Measurements from ENCODE around the gene OR2B2. TPM values are rescaled to one million over a fixed set of nuclear protein-coding genes. Genes with fewer than 3 reads are reported as not detected.
"Not testable (repeated sequence)": the region's sequence is repeated elsewhere in the genome, so short reads cannot be mapped to it uniquely, and the experiment has no call there.

Gene OR2B2
- total RNA-seq, 2 donors from 2014 or later, result not detected

- Histone ChIP-seq H3K27me3 (no peaks in the 10 kb centered on the region), H3K27ac (no peak overlapping the region), H3K36me3 (replicated peaks in 1 of 2; ENCODE audit: insufficient read depth in 1 of 2, low read depth in 2 of 2) (no peaks in the 10 kb centered on the region), H3K9me3 (no peaks in the 10 kb centered on the region), H3K4me3 (no peak overlapping the region), H3K4me1 (no peaks in the 10 kb centered on the region)
- intact Hi-C loops (cut with DNase I), result no loop called here
- WGBS, 2 donors, result 42 to 62% methylated on average over 1 of the region's 1 CpG
- TF ChIP-seq POLR2A (IDR thresholded peaks at IDR 0.05), result no peak
- TF ChIP-seq CTCF (IDR thresholded peaks at IDR 0.05), result no peak
- no peak for DNase-seq
- ATAC-seq, result no peak
Observed at GRCh38 chr6:27940766-27941165, 28.6 kb upstream of the OR2B2 start.

- intact Hi-C loops (cut with DNase I), result no loop called here
- H3K4me1 ChIP-seq, result no peaks in the 10 kb centered on the region
- ATAC-seq (no peak), DNase-seq (no peak)
- H3K9me3 ChIP-seq, result peaks cover 0 to 7% (median 0%) of the 10 kb centered on the region in 3 donors
- no peak for TF ChIP-seq CTCF (IDR thresholded peaks at IDR 0.05)
- TF ChIP-seq POLR2A (IDR thresholded peaks at IDR 0.05), result no peak
- H3K27me3 ChIP-seq, result no peaks in the 10 kb centered on the region
- H3K27ac ChIP-seq, result no peak overlapping the region
- H3K4me3 ChIP-seq, result no peak overlapping the region
- H3K36me3 ChIP-seq (replicated peaks in 1 of 2; ENCODE audit: insufficient read depth in 1 of 2, low read depth in 2 of 2), result no peaks in the 10 kb centered on the region
- 65 to 73% methylated on average over 2 of the region's 2 CpGs for WGBS, 2 donors
Observed at GRCh38 chr6:27931209-27931608, 19.0 kb upstream of the OR2B2 start.

- H3K4me1 ChIP-seq; ATAC-seq; H3K4me3 ChIP-seq; intact Hi-C loops (cut with DNase I); H3K36me3 ChIP-seq (replicated peaks in 1 of 2; ENCODE audit: insufficient read depth in 1 of 2, low read depth in 2 of 2); H3K9me3 ChIP-seq; H3K27ac ChIP-seq; DNase-seq; H3K27me3 ChIP-seq: not testable (repeated sequence)
- WGBS, 2 donors, result 57 to 62% methylated on average over 5 of the region's 5 CpGs
Observed at GRCh38 chr6:27929930-27930329, 17.7 kb upstream of the OR2B2 start.

- H3K4me1 ChIP-seq; ATAC-seq; intact Hi-C loops (cut with DNase I); H3K36me3 ChIP-seq (replicated peaks in 1 of 2; ENCODE audit: insufficient read depth in 1 of 2, low read depth in 2 of 2); H3K9me3 ChIP-seq; H3K27ac ChIP-seq; DNase-seq; H3K4me3 ChIP-seq; H3K27me3 ChIP-seq: not testable (repeated sequence)
- WGBS, 2 donors, result 83 to 89% methylated on average over 2 of the region's 2 CpGs
Observed at GRCh38 chr6:27928041-27928440, 15.8 kb upstream of the OR2B2 start.

- 68 to 73% methylated on average over 6 of the region's 6 CpGs for WGBS, 2 donors
- Histone ChIP-seq H3K27me3 (no peaks in the 10 kb centered on the region), H3K27ac (no peak overlapping the region), H3K9me3 (no peaks in the 10 kb centered on the region), H3K4me3 (no peak overlapping the region), H3K36me3 (replicated peaks in 1 of 2; ENCODE audit: insufficient read depth in 1 of 2, low read depth in 2 of 2) (no peaks in the 10 kb centered on the region), H3K4me1 (no peaks in the 10 kb centered on the region)
- ATAC-seq (no peak), DNase-seq (no peak)
- intact Hi-C loops (cut with DNase I), result no loop called here
- TF ChIP-seq POLR2A (IDR thresholded peaks at IDR 0.05) (no peak), CTCF (IDR thresholded peaks at IDR 0.05) (no peak)
Observed at GRCh38 chr6:27924179-27924578, 12.0 kb upstream of the OR2B2 start.

- Histone ChIP-seq H3K4me1 (no peaks in the 10 kb centered on the region), H3K4me3 (no peak overlapping the region), H3K27ac (no peak overlapping the region), H3K36me3 (replicated peaks in 1 of 2; ENCODE audit: insufficient read depth in 1 of 2, low read depth in 2 of 2) (no peaks in the 10 kb centered on the region), H3K27me3 (no peaks in the 10 kb centered on the region), H3K9me3 (no peaks in the 10 kb centered on the region)
- DNase-seq (no peak), ATAC-seq (no peak)
- TF ChIP-seq POLR2A (IDR thresholded peaks at IDR 0.05) (no peak), CTCF (IDR thresholded peaks at IDR 0.05) (no peak)
- intact Hi-C loops (cut with DNase I), result no loop called here
Observed at GRCh38 chr6:27922949-27923348, 10.8 kb upstream of the OR2B2 start.

Data from body of pancreas (tissue), 4 donors.